Measurements from ENCODE around the gene VAMP2.

DNA sequence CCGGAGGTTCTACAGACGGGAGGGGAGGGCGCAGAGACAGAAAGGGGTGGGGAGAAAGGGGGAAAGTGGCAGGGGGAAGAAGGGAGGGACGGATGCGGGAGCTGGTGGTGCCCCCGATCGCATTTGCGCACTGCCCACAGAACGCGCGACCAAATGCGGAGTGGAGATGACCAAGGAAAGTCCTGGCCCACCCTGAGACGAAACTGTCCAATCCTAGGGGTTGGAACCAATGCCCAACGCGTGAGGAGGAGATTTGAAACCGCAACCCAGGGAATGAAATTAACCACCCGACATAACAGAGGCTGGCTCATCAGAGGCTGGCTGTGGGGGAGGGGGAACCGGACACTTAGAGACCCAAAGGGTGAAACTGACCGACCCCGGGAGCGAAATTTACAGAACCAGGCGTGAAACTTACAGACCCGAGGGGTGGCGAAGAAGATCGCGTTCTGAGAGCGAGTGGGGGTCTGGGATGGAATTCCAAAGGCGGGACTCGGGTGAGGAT lies 40.3 kb downstream of the VAMP2 start:
- no peak for TF ChIP-seq ZNF292 (tag by site-specific recombination; IDR thresholded peaks at IDR 0.05; ENCODE audit: borderline replicate concordance, low read depth)
- no peak for TF ChIP-seq ZNF433 (tag by site-specific recombination; IDR thresholded peaks at IDR 0.05; ENCODE audit: low read depth)
- TF ChIP-seq, protein P1, sequence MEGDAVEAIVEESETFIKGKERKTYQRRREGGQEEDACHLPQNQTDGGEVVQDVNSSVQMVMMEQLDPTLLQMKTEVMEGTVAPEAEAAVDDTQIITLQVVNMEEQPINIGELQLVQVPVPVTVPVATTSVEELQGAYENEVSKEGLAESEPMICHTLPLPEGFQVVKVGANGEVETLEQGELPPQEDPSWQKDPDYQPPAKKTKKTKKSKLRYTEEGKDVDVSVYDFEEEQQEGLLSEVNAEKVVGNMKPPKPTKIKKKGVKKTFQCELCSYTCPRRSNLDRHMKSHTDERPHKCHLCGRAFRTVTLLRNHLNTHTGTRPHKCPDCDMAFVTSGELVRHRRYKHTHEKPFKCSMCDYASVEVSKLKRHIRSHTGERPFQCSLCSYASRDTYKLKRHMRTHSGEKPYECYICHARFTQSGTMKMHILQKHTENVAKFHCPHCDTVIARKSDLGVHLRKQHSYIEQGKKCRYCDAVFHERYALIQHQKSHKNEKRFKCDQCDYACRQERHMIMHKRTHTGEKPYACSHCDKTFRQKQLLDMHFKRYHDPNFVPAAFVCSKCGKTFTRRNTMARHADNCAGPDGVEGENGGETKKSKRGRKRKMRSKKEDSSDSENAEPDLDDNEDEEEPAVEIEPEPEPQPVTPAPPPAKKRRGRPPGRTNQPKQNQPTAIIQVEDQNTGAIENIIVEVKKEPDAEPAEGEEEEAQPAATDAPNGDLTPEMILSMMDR (tag by site-specific recombination; IDR thresholded peaks at IDR 0.05): no peak
- no peak for TF ChIP-seq ZSCAN30 (tag by site-specific recombination; IDR thresholded peaks at IDR 0.05)
- TF ChIP-seq, protein P2, sequence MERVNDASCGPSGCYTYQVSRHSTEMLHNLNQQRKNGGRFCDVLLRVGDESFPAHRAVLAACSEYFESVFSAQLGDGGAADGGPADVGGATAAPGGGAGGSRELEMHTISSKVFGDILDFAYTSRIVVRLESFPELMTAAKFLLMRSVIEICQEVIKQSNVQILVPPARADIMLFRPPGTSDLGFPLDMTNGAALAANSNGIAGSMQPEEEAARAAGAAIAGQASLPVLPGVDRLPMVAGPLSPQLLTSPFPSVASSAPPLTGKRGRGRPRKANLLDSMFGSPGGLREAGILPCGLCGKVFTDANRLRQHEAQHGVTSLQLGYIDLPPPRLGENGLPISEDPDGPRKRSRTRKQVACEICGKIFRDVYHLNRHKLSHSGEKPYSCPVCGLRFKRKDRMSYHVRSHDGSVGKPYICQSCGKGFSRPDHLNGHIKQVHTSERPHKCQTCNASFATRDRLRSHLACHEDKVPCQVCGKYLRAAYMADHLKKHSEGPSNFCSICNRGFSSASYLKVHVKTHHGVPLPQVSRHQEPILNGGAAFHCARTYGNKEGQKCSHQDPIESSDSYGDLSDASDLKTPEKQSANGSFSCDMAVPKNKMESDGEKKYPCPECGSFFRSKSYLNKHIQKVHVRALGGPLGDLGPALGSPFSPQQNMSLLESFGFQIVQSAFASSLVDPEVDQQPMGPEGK (tag by site-specific recombination; IDR thresholded peaks at IDR 0.05): peak; percentile 92

Data from HEK293 (cell line).